ENCODE results near the gene DMAC2.
"Not testable (repeated sequence)": the region's sequence is repeated elsewhere in the genome, so short reads cannot be mapped to it uniquely, and the experiment has no call there.

The DMAC2 gene

GRCh38 chr19:41398598-41398997, 41.1 kb downstream of the DMAC2 start:
- DNase-seq (ENCODE audit: low read depth) = no peak

GRCh38 chr19:41398050-41398418, 41.7 kb downstream of the DMAC2 start:
- DNase-seq (ENCODE audit: low read depth) = no peak

- DNase-seq (ENCODE audit: low read depth) = peak; percentile 99
Observed at GRCh38 chr19:41397086-41398049, 42.3 kb downstream of the DMAC2 start, which contains the start of the genes BCKDHA and EXOSC5. TSS of gene BCKDHA (plus strand) at chr19:41397818. CDS start at chr19:41397828, 10 bp downstream. TSS of gene EXOSC5 (minus strand) at chr19:41397359. CDS start at chr19:41397328, 31 bp downstream.

DNA sequence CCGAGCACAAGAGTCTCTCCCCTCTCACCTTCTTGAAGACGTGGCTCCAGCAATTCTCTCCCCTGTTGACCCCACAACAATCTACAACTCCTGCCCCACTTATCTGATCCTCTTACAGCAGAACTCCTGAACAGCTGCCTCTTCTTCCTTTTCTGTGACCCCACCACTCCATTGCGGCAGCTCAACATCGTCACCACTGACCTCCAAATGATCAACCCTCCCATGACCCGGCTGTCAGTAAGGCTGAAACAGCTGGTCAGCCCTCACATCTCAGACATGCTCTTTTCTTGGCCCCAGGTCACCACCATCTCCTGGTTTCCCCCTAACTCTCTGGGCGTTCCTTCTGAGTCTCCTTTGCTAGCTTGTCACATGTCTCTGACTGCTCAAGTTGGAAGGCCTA, 44.4 kb downstream of the DMAC2 start:
- no peak for DNase-seq (ENCODE audit: low read depth)

- no peak for DNase-seq (ENCODE audit: low read depth)
Observed at GRCh38 chr19:41392775-41393174, 46.9 kb downstream of the DMAC2 start.

GRCh38 chr19:41391618-41392017, 48.1 kb downstream of the DMAC2 start:
- no peak for DNase-seq (ENCODE audit: low read depth)

DNA sequence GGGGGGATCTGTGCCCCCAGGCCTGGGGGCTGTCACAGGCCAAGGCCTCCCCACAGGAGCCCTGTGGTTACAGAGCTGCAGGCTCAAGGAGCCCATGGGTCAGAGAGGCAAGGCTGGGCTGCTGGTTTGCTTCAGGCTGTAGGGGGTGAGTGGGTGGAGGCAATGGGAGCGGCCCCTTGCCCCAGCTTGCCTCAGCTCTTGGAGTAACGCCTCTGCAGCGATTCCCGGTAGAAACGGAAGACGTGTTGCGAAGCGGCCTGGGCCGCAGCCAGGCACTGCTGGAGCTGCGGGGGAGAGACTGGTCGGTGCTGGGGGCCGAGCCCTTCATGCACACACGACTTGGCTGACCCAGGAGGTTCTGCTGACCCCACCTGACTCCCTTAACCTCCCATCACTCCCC, 53.3 kb downstream of the DMAC2 start:
- no peak for DNase-seq (ENCODE audit: low read depth)

DNA sequence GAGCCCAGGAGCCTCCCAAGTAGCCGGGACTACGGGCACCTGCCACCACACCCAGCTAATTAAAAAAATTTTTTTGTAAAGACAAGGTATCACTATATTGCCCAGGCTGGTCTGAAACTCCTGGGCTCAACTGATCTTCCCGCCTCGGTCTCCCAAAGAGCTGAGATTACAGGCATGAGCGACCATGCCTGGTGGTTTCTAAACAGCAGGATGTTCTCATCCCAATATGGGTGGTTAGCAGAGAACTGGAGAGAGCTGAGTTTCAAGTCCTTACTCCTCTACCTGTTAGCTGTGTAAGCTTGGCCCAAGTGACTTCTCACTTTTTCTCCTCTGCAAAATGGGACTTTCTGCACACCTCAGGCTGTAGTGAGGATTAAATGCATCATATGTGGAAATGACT, 55.4 kb downstream of the DMAC2 start:
- DNase-seq (ENCODE audit: low read depth) = no peak

DNA sequence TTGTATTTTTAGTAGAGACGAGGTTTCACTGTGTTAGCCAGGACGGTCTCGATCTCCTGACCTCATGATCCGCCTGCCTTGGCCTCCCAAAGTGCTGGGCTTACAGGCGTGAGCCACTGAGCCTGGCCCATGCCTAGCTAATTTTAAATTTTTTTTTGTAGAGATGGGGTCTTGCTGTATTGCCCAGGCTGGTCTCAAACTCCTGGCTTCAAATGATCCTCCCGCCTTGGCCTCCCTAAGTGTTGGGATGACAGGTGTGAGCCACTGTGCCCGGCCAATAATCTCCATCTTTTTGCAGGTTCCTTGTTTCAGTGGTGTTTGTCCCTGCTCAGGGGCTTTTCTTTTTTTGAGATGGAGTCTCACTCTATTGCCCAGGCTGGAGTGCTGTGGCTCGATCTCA, 58.2 kb downstream of the DMAC2 start:
- DNase-seq (ENCODE audit: low read depth) = not testable (repeated sequence)
